OCI-LY1 (cell line): Measurements from ENCODE around the gene KIAA1549.

Experiments
- CTCF ChIP-seq: fragments of 200-600 bp; sonication (generic), shearing (Covaris generic); IDR thresholded peaks from 2 replicates; pipeline ENCODE4 v1.5.1; 2017; ENCODE audit warnings: mild to moderate bottlenecking, antibody characterized with exemption, low read length, moderate library complexity, mixed read lengths
- EZH2 ChIP-seq: fragments of 200-600 bp; sonication (generic), shearing (Covaris generic); IDR thresholded peaks from 2 replicates; pipeline ENCODE4 v1.8.0; 2017; ENCODE audit warnings: borderline replicate concordance, mixed run types, mild to moderate bottlenecking, antibody characterized with exemption, low read length, moderate library complexity, mixed read lengths

- TF ChIP-seq CTCF: no peak
- TF ChIP-seq EZH2: no peak
Measured at GRCh38 chr7:139018910-139019309, 37.7 kb upstream of the KIAA1549 start.
